Occipital lobe (tissue), 2 donors: ENCODE results near the gene SCLY. TPM values are rescaled to one million over a fixed set of nuclear protein-coding genes. Genes with fewer than 3 reads are reported as not detected.

Experiments
- DNase-seq: peaks from one replicate; lab custom pipeline; 2025; lab: John Stamatoyannopoulos, UW
- total RNA-seq: library from RNA; depleted of rRNA; stranded (reverse); fragments of >200 nt; gene quantifications from one replicate; pipeline ENCODE4 v1.2.3, GENCODE V29; 2014

The SCLY gene
- total RNA-seq, 1 donor from 2014 or later: 9.2 TPM

GRCh38 chr2:238069877-238070276 is 9.1 kb downstream of the SCLY start:
- DNase-seq: no peak

DNA sequence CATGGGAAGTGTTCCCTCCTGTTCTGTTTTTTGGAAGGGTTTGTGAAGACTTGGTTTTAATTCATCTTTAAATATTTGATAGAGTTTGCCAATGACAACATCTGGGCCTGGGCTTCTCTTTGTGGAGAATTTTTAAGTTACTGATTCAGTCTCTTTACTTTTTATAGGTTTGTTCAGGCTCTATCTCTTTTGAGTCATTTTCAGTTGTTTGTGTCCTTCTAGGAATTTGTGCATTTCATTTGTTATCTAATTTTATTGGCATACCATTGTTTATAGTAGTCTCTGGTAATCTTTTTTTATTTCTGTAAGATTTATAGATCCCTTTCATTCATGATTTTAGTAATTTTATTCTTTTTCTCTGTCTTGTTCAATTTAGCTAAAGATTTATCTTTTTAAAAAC is 14.6 kb downstream of the SCLY start:
- DNase-seq: no peak

GRCh38 chr2:238077292-238077691 is 16.5 kb downstream of the SCLY start:
- DNase-seq: no peak

GRCh38 chr2:238079874-238080327 is 19.1 kb downstream of the SCLY start:
- no peak for DNase-seq

- DNase-seq: no peak
Measured at GRCh38 chr2:238080518-238080917, 19.7 kb downstream of the SCLY start.

GRCh38 chr2:238081150-238081549 is 20.3 kb downstream of the SCLY start:
- DNase-seq: no peak

- no peak for DNase-seq
Measured at GRCh38 chr2:238081561-238081960, 20.8 kb downstream of the SCLY start.

DNA sequence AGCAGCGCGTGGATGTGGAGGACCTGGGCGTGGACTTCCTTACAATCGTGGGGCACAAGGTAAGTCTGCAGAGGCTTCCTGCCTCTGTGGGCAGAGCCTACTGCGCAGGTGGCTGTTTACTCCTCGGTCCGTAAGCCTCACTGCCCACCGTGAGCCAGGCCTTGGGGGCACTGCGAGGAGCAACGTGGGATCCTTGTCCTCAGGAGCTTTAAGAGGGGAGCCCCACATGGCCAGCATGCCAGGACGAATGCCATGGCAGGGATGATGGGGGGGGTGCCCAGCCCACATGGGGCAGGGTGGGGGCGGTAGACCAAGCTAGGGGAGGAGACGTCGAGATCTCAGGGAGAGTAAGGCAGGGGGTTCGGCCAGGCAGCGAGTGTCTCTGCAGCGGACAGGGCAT is 21.4 kb downstream of the SCLY start:
- DNase-seq: no peak

DNA sequence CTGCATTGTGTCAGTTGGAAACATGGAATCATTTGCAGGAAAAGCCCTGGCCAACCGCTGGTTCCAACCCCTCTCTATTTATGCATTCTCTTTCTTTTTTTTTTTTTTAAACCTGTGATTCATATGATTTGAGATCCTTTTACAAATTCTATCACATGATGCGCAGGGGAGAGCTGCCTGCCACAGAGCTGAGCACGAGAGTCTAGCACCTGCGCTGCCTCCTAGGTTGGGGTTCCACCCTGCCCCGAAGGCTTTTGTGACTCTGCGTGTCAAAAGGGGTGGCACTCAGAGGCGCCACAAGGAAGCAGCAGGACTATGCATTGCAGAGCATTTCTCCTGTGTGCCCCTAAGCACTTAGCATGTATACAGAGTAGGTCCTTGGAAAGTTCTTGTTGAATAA is 22.0 kb downstream of the SCLY start:
- no peak for DNase-seq

DNA sequence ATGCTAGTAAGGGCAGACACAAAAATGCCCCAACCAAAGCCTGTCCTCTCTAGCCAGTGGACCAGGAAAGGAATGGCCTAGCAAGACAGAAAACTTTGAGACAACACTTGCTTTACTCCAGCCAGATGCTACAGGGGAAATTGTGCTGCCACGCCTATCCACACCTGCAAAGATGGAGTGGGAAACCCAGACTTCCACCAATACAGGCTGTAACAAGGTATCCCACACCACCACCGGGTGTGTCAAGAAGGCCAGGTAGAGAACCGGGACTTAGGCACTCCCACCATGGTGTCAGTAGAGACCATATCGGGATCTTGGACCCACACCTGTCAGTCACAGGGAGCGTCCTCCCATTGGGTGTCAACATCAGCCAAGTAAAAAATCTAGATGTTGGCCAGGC is 23.1 kb downstream of the SCLY start:
- no peak for DNase-seq

DNA sequence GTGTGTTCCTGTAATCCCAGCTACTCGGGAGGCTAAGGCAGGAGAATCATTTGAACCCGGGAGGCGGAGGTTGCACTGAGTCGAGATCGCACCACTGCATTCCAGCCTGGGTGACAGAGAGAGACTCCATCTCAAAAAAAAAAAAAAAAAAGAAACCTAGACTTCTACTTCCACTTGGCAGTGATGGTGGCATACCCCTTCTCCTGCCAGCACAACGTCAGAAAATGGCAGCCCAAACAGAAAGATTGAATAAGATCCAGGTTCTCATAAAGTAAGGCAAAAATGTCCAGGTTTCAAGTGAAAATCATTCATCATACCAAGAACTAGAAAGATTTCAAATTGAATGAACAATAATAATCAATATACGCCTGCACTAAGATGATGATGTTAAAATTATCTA is 24.0 kb downstream of the SCLY start:
- no peak for DNase-seq

DNA sequence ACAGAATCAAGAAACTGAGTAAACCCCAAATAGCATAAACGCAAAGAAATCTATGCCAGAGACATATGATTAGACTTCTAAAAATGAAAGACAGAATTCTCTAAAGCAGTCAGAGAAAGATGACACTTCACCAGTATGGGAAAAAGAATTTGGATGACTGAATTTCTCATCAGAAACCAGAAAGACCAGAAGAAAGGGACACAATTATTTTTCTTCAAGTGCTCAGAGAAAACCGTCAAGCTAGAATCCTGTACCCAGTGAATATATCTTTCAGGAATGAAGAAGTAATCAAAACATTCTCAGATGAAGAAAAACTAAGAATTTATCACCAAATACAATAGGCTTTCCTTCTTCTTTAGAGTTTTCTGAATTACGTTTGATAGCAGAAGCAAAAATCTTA is 25.1 kb downstream of the SCLY start:
- DNase-seq: no peak

- no peak for DNase-seq
Measured at GRCh38 chr2:238087211-238087610, 26.4 kb downstream of the SCLY start.

GRCh38 chr2:238090887-238091286 is 30.1 kb downstream of the SCLY start:
- DNase-seq: no peak

- no peak for DNase-seq
Measured at GRCh38 chr2:238091436-238092060, 30.7 kb downstream of the SCLY start.

DNA sequence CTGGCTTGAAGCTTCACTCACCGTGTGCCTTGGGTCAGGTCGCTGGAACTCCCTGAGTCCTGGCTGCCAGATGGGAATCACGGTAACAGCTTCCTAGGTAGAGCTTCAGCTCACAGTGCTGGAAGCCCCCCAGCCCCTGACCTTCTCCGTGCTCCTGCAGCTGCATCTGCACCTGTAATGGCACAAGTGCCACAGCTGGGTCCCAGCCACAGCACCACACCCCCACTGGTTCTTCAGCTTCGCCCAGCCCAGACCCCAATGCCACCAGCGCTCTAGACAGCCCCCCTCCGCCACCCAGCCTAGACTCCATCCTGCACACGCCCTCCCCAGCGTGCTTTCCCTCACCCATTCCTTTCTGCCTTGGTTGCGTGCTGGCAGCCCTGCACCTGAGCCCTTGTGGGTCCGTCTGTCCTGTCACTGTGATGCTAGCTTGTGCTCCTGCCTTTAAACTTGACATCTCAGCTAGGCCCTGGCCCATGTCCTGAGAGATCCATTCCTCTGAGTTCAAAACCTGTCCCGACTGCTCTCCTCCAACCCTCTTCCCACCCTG is 31.8 kb downstream of the SCLY start:
- DNase-seq: no peak

GRCh38 chr2:238093181-238094140 is 32.7 kb downstream of the SCLY start:
- DNase-seq: no peak

DNA sequence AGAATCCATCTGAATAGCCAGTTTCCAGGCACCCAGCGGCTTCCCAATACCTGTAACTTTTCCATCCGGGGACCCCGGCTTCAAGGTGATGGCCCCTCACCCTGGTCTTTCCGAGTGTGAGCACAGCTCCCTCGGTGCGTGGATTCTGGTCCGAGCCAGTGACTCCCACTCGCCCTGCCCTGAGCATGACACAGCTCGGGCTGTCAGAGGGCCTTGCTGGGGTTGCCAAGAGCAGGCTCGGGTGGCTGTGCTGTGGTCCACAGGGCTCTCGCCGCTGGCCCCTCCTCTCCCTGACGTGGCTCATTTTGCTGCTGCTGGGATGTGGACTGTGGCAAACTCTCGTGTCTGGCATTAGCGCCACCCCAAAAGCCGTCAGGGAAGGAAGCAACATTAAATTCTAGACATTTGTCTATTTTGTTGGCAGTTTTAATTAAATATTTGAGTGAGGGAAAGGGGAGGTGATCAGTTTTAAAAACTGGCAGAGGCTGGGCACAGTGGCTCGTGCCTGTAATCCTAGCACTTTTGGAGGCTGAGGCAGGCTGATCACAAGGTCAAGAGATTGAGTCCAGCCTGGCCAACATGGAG is 33.7 kb downstream of the SCLY start:
- DNase-seq: no peak

GRCh38 chr2:238095143-238095542 is 34.3 kb downstream of the SCLY start:
- DNase-seq: no peak

GRCh38 chr2:238096311-238097011 is 35.7 kb downstream of the SCLY start:
- DNase-seq: no peak

- no peak for DNase-seq
Measured at GRCh38 chr2:238097201-238097987, 36.6 kb downstream of the SCLY start.
